Aorta (tissue), 5 donors: ENCODE measurements around the gene CEP152. TPM values are rescaled to one million over a fixed set of nuclear protein-coding genes. Genes with fewer than 3 reads are reported as not detected.
"Not testable (repeated sequence)": the region's sequence is repeated elsewhere in the genome, so short reads cannot be mapped to it uniquely, and the experiment has no call there.

Source experiments
- ATAC-seq: fragments of 200-7000 bp; cut with Tn5 transposase; one replicate; pipeline ENCODE4 v1.9.1; 2022; ENCODE audit warnings: moderate library complexity; ENCODE audit not compliant: low FRiP score
- DNase-seq, 2 donors: peaks; one replicate each; pipeline ENCODE4 v3.0.0-alpha.2; 2020
- H3K27ac ChIP-seq, 2 donors: one replicate each; pipeline ENCODE4 v1.5.1; 2013; ENCODE audit warnings: low read length in 2 of 2, mild to moderate bottlenecking in 2 of 2, moderate library complexity in 2 of 2, control low read depth in 1 of 2, inconsistent platforms in 1 of 2, low read depth in 1 of 2
- H3K27me3 ChIP-seq, 2 donors: one replicate each; pipeline ENCODE4 v1.6.1; 2013; ENCODE audit warnings: control low read depth in 1 of 2, low read length in 1 of 2, mild to moderate bottlenecking in 1 of 2, moderate library complexity in 1 of 2; ENCODE audit not compliant: insufficient read depth in 2 of 2, control insufficient read depth in 1 of 2
- H3K36me3 ChIP-seq, 2 donors: one replicate each; pipeline ENCODE4 v1.6.1; 2013; ENCODE audit warnings: control low read depth in 1 of 2, low read length in 1 of 2, mild to moderate bottlenecking in 1 of 2; ENCODE audit not compliant: insufficient read depth in 2 of 2, control insufficient read depth in 1 of 2
- H3K4me1 ChIP-seq, 2 donors: one replicate each; pipeline ENCODE4 v1.6.1; 2013; ENCODE audit warnings: low read length in 2 of 2, control low read depth in 1 of 2, mild to moderate bottlenecking in 1 of 2, moderate library complexity in 1 of 2; ENCODE audit not compliant: insufficient read depth in 2 of 2, control insufficient read depth in 1 of 2
- H3K4me3 ChIP-seq, 2 donors: one replicate each; pipeline ENCODE4 v1.5.1; 2013; ENCODE audit warnings: low read length in 2 of 2, control low read depth in 1 of 2, mild to moderate bottlenecking in 1 of 2
- H3K9me3 ChIP-seq: one replicate; pipeline ENCODE4 v1.6.1; 2013; ENCODE audit warnings: mild to moderate bottlenecking, low read length; ENCODE audit not compliant: control insufficient read depth
- WGBS, 2 donors: extraction: QIAGEN DNeasy Blood & Tissue Kit; methylation state at CpG; one replicate each; pipeline ENCODE4 v1.1.7; 2013; 5-methylcytosine and 5-hydroxymethylcytosine counted together
- intact Hi-C, 2 donors: fragments of 100-400 bp; cut with DNase I; formaldehyde crosslinking; loops; one replicate each; pipeline versions ENCODE4 v1.14.2 to v1.15.0; 2022
- polyA plus RNA-seq, 2 donors: library from polyadenylated mRNA; stranded (reverse); fragments of 200-250 nt; gene quantifications; one replicate each; pipeline ENCODE4 v1.2.3, GENCODE V29; 2013
- total RNA-seq, 2 donors: library from RNA; stranded (reverse); fragmentation: NEBNext Ultra II Directional; extraction: Animal tissue kit (Norgen Biotek cat#: 25700); gene quantifications; one replicate each; pipeline ENCODE4 v1.2.1, GENCODE V29; 2021
- donor health status: healthy with polysubstance abuse.
- donor health status: Bipolar disorder and iron deficiency.
- donor health status: DM: no; HTN: no; CAD: no.
- donor health status: DM: no; HTN: no; CAD: no.
- donor health status: DM: yes; HTN: yes; CAD: no.

CEP152 gene
- total and polyA plus RNA-seq, 4 donors: 0.75 to 7.6 (median 3.6) TPM

DNA sequence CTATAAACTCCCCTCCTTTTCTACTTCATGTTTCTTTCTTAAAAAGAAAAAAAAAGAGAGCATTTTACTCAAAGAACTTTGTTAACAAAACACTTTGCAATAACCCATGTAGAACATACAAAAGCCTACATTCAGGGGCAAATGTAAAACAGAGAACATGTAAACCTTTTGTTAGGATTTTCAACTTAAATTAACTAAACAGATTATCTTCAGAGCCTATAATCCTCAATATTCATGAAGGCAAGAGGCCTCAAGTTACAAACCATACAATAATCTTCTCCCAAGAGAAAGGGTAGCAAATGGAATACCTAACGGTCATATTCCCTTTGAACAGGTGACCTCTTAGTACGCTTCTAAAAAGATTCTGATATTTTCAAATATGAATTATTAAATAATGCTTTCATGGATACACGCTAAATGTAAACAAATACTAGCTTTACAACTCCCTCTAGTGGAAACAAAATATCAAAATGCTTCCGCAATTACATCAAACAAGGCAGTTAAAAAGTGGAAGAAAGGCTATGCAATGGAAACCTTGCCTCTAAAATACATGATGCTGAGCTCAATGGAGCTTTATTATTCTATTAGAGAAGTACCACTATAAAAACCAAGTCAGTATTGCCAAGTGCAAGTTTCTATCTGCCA is 9.9 kb downstream of the CEP152 start:
- H3K27ac ChIP-seq: no peak overlapping the region
- no peaks in the 10 kb centered on the region for H3K4me1 ChIP-seq
- WGBS, 2 donors: 14 to 16% methylated on average over 4 of the region's 4 CpGs
- DNase-seq (no peak), ATAC-seq (peak; percentile 74)
- intact Hi-C loops: loop anchor here in 1 of 2 donors (10.0 kb wide), 1 partner anchor 446 kb away; no protein-coding TSS in a partner anchor
- H3K4me3 ChIP-seq: no peak overlapping the region
- no peaks in the 10 kb centered on the region for H3K27me3 ChIP-seq
- no peaks in the 10 kb centered on the region for H3K9me3 ChIP-seq
- no peaks in the 10 kb centered on the region for H3K36me3 ChIP-seq

GRCh38 chr15:48800245-48800644 is 10.6 kb downstream of the CEP152 start:
- no peak overlapping the region for H3K4me3 ChIP-seq
- H3K9me3 ChIP-seq: no peaks in the 10 kb centered on the region
- intact Hi-C loops: loop anchor here in 1 of 2 donors (10.0 kb wide), 1 partner anchor 445 kb away; no protein-coding TSS in a partner anchor
- no peaks in the 10 kb centered on the region for H3K27me3 ChIP-seq
- no peaks in the 10 kb centered on the region for H3K4me1 ChIP-seq
- no peaks in the 10 kb centered on the region for H3K36me3 ChIP-seq
- WGBS, 2 donors: 91 to 97% methylated on average over 1 of the region's 1 CpG
- ATAC-seq: no peak
- DNase-seq: no peak
- H3K27ac ChIP-seq: no peak overlapping the region

- Histone ChIP-seq H3K27ac (no peak overlapping the region), H3K27me3 (no peaks in the 10 kb centered on the region), H3K4me3 (no peak overlapping the region), H3K36me3 (no peaks in the 10 kb centered on the region), H3K9me3 (no peaks in the 10 kb centered on the region), H3K4me1 (no peaks in the 10 kb centered on the region)
- DNase-seq: no peak
- intact Hi-C loops: no loop called here
- no peak for ATAC-seq
- WGBS, 2 donors: 83 to 93% methylated on average over 1 of the region's 1 CpG
Measured at GRCh38 chr15:48798319-48798718, 12.6 kb downstream of the CEP152 start.

GRCh38 chr15:48796930-48797329 is 13.9 kb downstream of the CEP152 start:
- intact Hi-C loops: no loop called here
- Histone ChIP-seq H3K4me3 (no peak overlapping the region), H3K9me3 (no peaks in the 10 kb centered on the region), H3K36me3 (no peaks in the 10 kb centered on the region), H3K27ac (no peak overlapping the region), H3K4me1 (no peaks in the 10 kb centered on the region), H3K27me3 (no peaks in the 10 kb centered on the region)
- DNase-seq: no peak
- no peak for ATAC-seq
- 74 to 79% methylated on average over 3 of the region's 3 CpGs for WGBS, 2 donors

DNA sequence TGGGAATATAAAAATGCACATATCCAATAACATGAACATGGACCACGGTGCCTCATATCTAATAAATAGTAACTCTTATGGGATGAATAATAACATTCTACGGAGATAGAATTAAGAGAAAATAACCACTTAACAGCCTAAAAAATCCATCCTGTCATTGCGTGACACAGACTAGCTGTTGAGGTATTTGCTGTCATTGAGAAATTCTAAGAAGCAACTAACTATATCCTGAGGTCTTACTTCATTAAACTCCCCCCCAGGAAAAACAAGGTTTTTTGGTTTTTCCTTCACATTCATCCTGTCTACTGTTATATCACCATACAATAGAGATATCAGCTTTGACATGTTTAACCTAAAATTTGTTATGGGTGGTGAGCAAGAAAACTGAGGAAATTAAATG is 14.3 kb downstream of the CEP152 start:
- Histone ChIP-seq H3K27ac (no peak overlapping the region), H3K36me3 (no peaks in the 10 kb centered on the region), H3K4me1 (no peaks in the 10 kb centered on the region), H3K4me3 (no peak overlapping the region), H3K27me3 (no peaks in the 10 kb centered on the region), H3K9me3 (no peaks in the 10 kb centered on the region)
- DNase-seq (no peak), ATAC-seq (no peak)
- WGBS, 2 donors: 92% methylated on average over 3 of the region's 3 CpGs
- intact Hi-C loops: no loop called here

DNA sequence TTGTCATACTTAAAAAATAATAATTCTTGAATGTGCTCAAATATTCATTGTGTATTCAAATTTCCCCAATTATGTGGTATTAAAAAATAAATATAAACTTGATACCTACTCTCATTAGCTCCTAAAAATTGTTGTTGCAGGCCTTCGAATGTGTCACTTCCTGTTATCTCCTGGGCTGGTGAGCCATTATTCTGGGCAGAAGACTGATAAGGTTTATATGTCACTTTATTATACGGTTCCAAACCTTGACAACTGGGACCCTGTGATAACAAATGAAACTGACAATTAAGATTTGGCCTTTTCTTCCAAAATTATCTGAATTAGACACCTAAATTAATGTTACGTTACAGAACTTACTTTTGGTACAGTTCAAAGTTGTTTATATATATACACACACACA is 15.0 kb downstream of the CEP152 start:
- H3K9me3 ChIP-seq: no peaks in the 10 kb centered on the region
- H3K27me3 ChIP-seq: no peaks in the 10 kb centered on the region
- DNase-seq (no peak), ATAC-seq (no peak)
- 93 to 98% methylated on average over 3 of the region's 3 CpGs for WGBS, 2 donors
- no peak overlapping the region for H3K27ac ChIP-seq
- intact Hi-C loops: no loop called here
- H3K36me3 ChIP-seq: no peaks in the 10 kb centered on the region
- H3K4me1 ChIP-seq: no peaks in the 10 kb centered on the region
- no peak overlapping the region for H3K4me3 ChIP-seq

GRCh38 chr15:48794697-48795134 is 16.2 kb downstream of the CEP152 start:
- intact Hi-C loops: no loop called here
- ATAC-seq: no peak
- Histone ChIP-seq H3K36me3 (no peaks in the 10 kb centered on the region), H3K4me1 (no peaks in the 10 kb centered on the region), H3K4me3 (no peak overlapping the region), H3K27ac (no peak overlapping the region), H3K27me3 (no peaks in the 10 kb centered on the region), H3K9me3 (no peaks in the 10 kb centered on the region)
- WGBS, 2 donors: 91 to 92% methylated on average over 2 of the region's 2 CpGs
- DNase-seq: no peak

DNA sequence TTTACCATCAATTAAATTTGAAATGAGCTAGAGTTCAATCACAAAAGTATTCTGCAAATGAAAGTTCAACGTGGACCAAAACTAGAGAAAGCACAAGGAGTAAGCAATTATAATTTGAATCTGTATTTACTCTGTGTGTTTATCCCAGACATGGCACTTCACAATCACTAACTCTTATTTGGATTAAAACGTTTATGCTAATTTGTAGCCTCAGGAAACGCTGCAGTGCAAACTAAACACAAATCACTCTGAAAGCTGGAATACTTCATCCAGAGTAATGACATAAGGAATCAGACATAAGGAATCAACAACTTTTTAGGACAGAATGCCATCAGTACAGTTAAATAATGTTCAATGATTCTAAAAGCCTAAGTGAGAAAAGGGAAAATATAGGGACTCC is 18.5 kb downstream of the CEP152 start:
- Histone ChIP-seq H3K27ac (no peak overlapping the region), H3K4me1 (no peaks in the 10 kb centered on the region), H3K27me3 (no peaks in the 10 kb centered on the region), H3K9me3 (no peaks in the 10 kb centered on the region), H3K36me3 (no peaks in the 10 kb centered on the region), H3K4me3 (no peak overlapping the region)
- 49 to 79% methylated on average over 3 of the region's 3 CpGs for WGBS, 2 donors
- DNase-seq (no peak), ATAC-seq (no peak)
- intact Hi-C loops: no loop called here

GRCh38 chr15:48790466-48791115 is 20.3 kb downstream of the CEP152 start:
- H3K27me3 ChIP-seq, ATAC-seq, DNase-seq, H3K4me1 ChIP-seq, H3K36me3 ChIP-seq, intact Hi-C loops, H3K27ac ChIP-seq, H3K9me3 ChIP-seq, H3K4me3 ChIP-seq: not testable (repeated sequence)
- WGBS, 2 donors: 85 to 87% methylated on average over 12 of the region's 12 CpGs
